ENCODE results near the gene TPCN1. TPM values are rescaled to one million over a fixed set of nuclear protein-coding genes. Genes with fewer than 3 reads are reported as not detected.

Gene TPCN1
- total and polyA plus RNA-seq, 2 experiments from 2014 or later = 14.4 to 16.2 TPM

DNA sequence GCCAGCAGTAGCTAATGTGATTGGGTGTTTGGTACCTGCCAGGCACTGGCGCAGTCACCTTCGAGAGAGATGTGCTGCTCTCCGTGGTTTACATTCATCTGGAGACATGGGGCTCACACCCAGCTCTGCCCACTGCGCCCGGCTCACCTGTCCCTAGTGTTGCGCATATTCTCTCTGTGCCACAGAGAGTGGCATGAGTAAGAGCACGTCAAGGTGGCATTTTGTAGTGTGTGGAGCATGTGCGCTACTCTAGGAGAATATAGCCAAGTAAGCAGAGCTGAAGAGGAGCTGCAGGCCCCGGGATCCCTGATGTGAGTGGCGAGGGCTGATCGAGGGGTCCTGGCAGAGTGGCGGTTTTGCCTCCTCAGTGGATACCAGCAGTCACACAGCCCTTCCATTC, 46.9 kb downstream of the TPCN1 start (continued):
- TF ChIP-seq, protein P1, sequence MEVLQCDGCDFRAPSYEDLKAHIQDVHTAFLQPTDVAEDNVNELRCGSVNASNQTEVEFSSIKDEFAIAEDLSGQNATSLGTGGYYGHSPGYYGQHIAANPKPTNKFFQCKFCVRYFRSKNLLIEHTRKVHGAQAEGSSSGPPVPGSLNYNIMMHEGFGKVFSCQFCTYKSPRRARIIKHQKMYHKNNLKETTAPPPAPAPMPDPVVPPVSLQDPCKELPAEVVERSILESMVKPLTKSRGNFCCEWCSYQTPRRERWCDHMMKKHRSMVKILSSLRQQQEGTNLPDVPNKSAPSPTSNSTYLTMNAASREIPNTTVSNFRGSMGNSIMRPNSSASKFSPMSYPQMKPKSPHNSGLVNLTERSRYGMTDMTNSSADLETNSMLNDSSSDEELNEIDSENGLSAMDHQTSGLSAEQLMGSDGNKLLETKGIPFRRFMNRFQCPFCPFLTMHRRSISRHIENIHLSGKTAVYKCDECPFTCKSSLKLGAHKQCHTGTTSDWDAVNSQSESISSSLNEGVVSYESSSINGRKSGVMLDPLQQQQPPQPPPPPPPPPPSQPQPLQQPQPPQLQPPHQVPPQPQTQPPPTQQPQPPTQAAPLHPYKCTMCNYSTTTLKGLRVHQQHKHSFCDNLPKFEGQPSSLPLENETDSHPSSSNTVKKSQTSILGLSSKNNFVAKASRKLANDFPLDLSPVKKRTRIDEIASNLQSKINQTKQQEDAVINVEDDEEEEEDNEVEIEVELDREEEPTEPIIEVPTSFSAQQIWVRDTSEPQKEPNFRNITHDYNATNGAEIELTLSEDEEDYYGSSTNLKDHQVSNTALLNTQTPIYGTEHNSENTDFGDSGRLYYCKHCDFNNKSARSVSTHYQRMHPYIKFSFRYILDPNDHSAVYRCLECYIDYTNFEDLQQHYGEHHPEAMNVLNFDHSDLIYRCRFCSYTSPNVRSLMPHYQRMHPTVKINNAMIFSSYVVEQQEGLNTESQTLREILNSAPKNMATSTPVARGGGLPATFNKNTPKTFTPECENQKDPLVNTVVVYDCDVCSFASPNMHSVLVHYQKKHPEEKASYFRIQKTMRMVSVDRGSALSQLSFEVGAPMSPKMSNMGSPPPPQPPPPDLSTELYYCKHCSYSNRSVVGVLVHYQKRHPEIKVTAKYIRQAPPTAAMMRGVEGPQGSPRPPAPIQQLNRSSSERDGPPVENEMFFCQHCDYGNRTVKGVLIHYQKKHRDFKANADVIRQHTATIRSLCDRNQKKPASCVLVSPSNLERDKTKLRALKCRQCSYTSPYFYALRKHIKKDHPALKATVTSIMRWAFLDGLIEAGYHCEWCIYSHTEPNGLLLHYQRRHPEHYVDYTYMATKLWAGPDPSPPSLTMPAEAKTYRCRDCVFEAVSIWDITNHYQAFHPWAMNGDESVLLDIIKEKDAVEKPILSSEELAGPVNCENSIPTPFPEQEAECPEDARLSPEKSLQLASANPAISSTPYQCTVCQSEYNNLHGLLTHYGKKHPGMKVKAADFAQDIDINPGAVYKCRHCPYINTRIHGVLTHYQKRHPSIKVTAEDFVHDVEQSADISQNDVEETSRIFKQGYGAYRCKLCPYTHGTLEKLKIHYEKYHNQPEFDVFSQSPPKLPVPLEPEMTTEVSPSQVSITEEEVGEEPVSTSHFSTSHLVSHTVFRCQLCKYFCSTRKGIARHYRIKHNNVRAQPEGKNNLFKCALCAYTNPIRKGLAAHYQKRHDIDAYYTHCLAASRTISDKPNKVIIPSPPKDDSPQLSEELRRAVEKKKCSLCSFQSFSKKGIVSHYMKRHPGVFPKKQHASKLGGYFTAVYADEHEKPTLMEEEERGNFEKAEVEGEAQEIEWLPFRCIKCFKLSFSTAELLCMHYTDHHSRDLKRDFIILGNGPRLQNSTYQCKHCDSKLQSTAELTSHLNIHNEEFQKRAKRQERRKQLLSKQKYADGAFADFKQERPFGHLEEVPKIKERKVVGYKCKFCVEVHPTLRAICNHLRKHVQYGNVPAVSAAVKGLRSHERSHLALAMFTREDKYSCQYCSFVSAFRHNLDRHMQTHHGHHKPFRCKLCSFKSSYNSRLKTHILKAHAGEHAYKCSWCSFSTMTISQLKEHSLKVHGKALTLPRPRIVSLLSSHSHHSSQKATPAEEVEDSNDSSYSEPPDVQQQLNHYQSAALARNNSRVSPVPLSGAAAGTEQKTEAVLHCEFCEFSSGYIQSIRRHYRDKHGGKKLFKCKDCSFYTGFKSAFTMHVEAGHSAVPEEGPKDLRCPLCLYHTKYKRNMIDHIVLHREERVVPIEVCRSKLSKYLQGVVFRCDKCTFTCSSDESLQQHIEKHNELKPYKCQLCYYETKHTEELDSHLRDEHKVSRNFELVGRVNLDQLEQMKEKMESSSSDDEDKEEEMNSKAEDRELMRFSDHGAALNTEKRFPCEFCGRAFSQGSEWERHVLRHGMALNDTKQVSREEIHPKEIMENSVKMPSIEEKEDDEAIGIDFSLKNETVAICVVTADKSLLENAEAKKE (CRISPR knock-in tag; IDR thresholded peaks at IDR 0.05) = no peak
- TF ChIP-seq JUNB (IDR thresholded peaks at IDR 0.05; ENCODE audit: unreplicated experiment) (no peak), EZH2phosphoT487 (IDR thresholded peaks at IDR 0.05; ENCODE audit: unreplicated experiment) (no peak), POLR2AphosphoS5 (IDR thresholded peaks at IDR 0.05; ENCODE audit: low read depth) (no peak), CREB1 (CRISPR knock-in tag; IDR thresholded peaks at IDR 0.05; ENCODE audit: low read depth) (no peak)
- TF ChIP-seq, protein P2, sequence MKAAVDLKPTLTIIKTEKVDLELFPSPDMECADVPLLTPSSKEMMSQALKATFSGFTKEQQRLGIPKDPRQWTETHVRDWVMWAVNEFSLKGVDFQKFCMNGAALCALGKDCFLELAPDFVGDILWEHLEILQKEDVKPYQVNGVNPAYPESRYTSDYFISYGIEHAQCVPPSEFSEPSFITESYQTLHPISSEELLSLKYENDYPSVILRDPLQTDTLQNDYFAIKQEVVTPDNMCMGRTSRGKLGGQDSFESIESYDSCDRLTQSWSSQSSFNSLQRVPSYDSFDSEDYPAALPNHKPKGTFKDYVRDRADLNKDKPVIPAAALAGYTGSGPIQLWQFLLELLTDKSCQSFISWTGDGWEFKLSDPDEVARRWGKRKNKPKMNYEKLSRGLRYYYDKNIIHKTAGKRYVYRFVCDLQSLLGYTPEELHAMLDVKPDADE (IDR thresholded peaks at IDR 0.05) = no peak

DNA sequence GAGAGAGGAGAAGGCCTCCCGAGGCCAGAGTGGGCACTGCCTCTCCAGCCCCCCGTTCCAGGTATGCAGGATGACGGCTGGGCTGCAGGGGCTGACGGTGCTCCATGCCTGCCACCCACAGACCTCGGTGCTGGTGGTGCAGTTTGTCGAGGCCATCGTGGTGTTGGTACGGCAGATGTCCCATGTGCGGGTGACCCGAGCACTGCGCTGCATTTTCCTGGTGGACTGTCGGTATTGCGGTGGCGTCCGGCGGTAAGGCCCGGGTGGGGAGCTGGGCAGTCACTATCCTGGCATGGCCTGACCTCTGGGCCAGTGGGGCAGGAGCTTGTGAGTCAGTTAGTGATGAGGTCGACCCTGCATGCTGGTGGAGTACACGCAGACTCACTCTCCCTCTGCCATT, 47.4 kb downstream of the TPCN1 start:
- no peaks in the 10 kb centered on the region for H3K27me3 ChIP-seq (ENCODE audit: insufficient read depth)
- Mint-ChIP-seq H3K27ac (no peak overlapping the region), H3K4me3 (no peak overlapping the region), H3K9me3 (no peaks in the 10 kb centered on the region), H3K4me1 (peaks cover 9% of the 10 kb centered on the region), H3K27me3 (ENCODE audit: insufficient read depth, low read depth, poor library complexity) (peaks cover 10% of the 10 kb centered on the region), H3K36me3 (ENCODE audit: low read depth) (peaks cover 11% of the 10 kb centered on the region)
- H3K4me3 ChIP-seq = no peak overlapping the region
- no peak overlapping the region for H3K27ac ChIP-seq (ENCODE audit: low read depth)
- no peaks in the 10 kb centered on the region for H3K9me2 ChIP-seq (ENCODE audit: insufficient read depth)
- ATAC-seq (no peak), DNase-seq (ENCODE audit: low spot score) (no peak)
- no peak overlapping the region for H2AFZ ChIP-seq
- no peaks in the 10 kb centered on the region for H3K36me3 ChIP-seq (ENCODE audit: insufficient read depth)
- H3K4me1 ChIP-seq (ENCODE audit: insufficient read depth) = no peaks in the 10 kb centered on the region
- no peaks in the 10 kb centered on the region for H3K79me2 ChIP-seq (replicated peaks; ENCODE audit: insufficient read depth)
- H3F3A ChIP-seq (replicated peaks; ENCODE audit: low read depth) = no peaks in the 10 kb centered on the region
- H3K4me2 ChIP-seq = no peak overlapping the region
- H4K20me1 ChIP-seq (replicated peaks; ENCODE audit: insufficient read depth) = no peaks in the 10 kb centered on the region
- TF ChIP-seq CREB1 (CRISPR knock-in tag; IDR thresholded peaks at IDR 0.05; ENCODE audit: low read depth) = no peak
- TF ChIP-seq STAT1 (IDR thresholded peaks at IDR 0.05; ENCODE audit: unreplicated experiment) = no peak
- no peak for TF ChIP-seq ZNF114 (CRISPR knock-in tag; IDR thresholded peaks at IDR 0.05)
- TF ChIP-seq, protein P1 (CRISPR knock-in tag; IDR thresholded peaks at IDR 0.05) = no peak
- no peak for TF ChIP-seq EZH2phosphoT487 (IDR thresholded peaks at IDR 0.05; ENCODE audit: unreplicated experiment)
